Smooth muscle cell (in vitro differentiated cells): ENCODE results near the gene ACOT11. TPM values are rescaled to one million over a fixed set of nuclear protein-coding genes. Genes with fewer than 3 reads are reported as not detected.

Experiments
- DNase-seq: peaks from one replicate; lab custom pipeline; 2025; ENCODE audit not compliant: unreplicated experiment; lab: John Stamatoyannopoulos, UW
- H2AFZ ChIP-seq: fragments of 200-600 bp; sonication (generic); 2 replicates; pipeline ENCODE4 v1.6.0; 2016; ENCODE audit warnings: antibody characterized with exemption, low read depth, mild to moderate bottlenecking
- H3F3A ChIP-seq: fragments of 200-600 bp; sonication (generic); 2 replicates; pipeline ENCODE4 v1.6.0; 2017; ENCODE audit warnings: antibody characterized with exemption, low read depth
- H3K27ac ChIP-seq: fragments of 200-600 bp; sonication (generic); 2 replicates; pipeline ENCODE4 v1.5.1; 2016; ENCODE audit warnings: low read depth, mild to moderate bottlenecking
- H3K27me3 ChIP-seq: fragments of 200-600 bp; sonication (generic); 2 replicates; pipeline ENCODE4 v1.6.1; 2016; ENCODE audit warnings: low read depth, mild to moderate bottlenecking
- H3K36me3 ChIP-seq: fragments of 200-600 bp; sonication (generic); 2 replicates; pipeline ENCODE4 v1.5.1; 2016; ENCODE audit warnings: low read depth
- H3K4me1 ChIP-seq: fragments of 200-600 bp; sonication (generic); 2 replicates; pipeline ENCODE4 v1.5.1; 2016; ENCODE audit warnings: low read depth
- H3K4me2 ChIP-seq: fragments of 200-600 bp; sonication (generic); 2 replicates; pipeline ENCODE4 v1.6.0; 2016; ENCODE audit warnings: mild to moderate bottlenecking
- H3K4me3 ChIP-seq: fragments of 200-600 bp; sonication (generic); 2 replicates; pipeline ENCODE4 v1.5.1; 2016; ENCODE audit warnings: mild to moderate bottlenecking
- H3K79me2 ChIP-seq: fragments of 200-600 bp; sonication (generic); 2 replicates; pipeline ENCODE4 v1.6.0; 2016; ENCODE audit warnings: low read depth, mild to moderate bottlenecking
- H3K9ac ChIP-seq: fragments of 200-600 bp; sonication (generic); 2 replicates; pipeline ENCODE4 v1.6.0; 2016; ENCODE audit warnings: low read depth
- H3K9me3 ChIP-seq: fragments of 200-600 bp; sonication (generic); replicated peaks from 2 replicates; pipeline ENCODE4 v1.5.1; 2016; ENCODE audit warnings: low read depth
- H4K20me1 ChIP-seq: fragments of 200-600 bp; sonication (generic); 2 replicates; pipeline ENCODE4 v1.6.0; 2016; ENCODE audit warnings: low read depth
- CTCF ChIP-seq: fragments of 200-600 bp; sonication (generic); IDR thresholded peaks from 2 replicates; pipeline ENCODE4 v1.5.1; 2017; ENCODE audit warnings: borderline replicate concordance, mild to moderate bottlenecking, antibody characterized with exemption; ENCODE audit not compliant: insufficient read depth, poor library complexity, severe bottlenecking
- WGBS: methylation state at CpG from one replicate; pipeline ENCODE4 v1.1.7; 2016; ENCODE audit warnings: low lambda C conversion rate; 5-methylcytosine and 5-hydroxymethylcytosine counted together
- polyA plus RNA-seq: library from polyadenylated mRNA; unstranded; fragments of >200 nt; fragmentation: Nextera tagmentation; extraction: Ambion mirVana; gene quantifications from 2 replicates; pipeline ENCODE4 v1.2.1, GENCODE V29; 2016
- total RNA-seq: library from RNA; depleted of rRNA; stranded (reverse); fragments of >200 nt; gene quantifications from 2 replicates; pipeline ENCODE4 v1.2.3, GENCODE V29; 2014

The ACOT11 gene
- total and polyA plus RNA-seq, 2 experiments from 2014 or later, result 1.6 to 4.8 TPM

GRCh38 chr1:54542120-54542961, 5.7 kb upstream of the ACOT11 start:
- no peaks in the 10 kb centered on the region for H3K9me3 ChIP-seq
- H3K4me1 ChIP-seq, result peaks cover 10% of the 10 kb centered on the region
- no peaks in the 10 kb centered on the region for H3K79me2 ChIP-seq
- peak overlapping the region; percentile 62 for H2AFZ ChIP-seq
- peak overlapping the region; percentile 89 for H3K27ac ChIP-seq
- peak overlapping the region; percentile 54 for H3K4me3 ChIP-seq
- H4K20me1 ChIP-seq, result no peaks in the 10 kb centered on the region
- peak overlapping the region; percentile 88 for H3K4me2 ChIP-seq
- H3K27me3 ChIP-seq, result no peaks in the 10 kb centered on the region
- peak overlapping the region; percentile 49 for H3K9ac ChIP-seq
- WGBS, result under 1% methylated on average over 43 of the region's 61 CpGs
- DNase-seq, result no peak
- peaks cover 13% of the 10 kb centered on the region for H3F3A ChIP-seq
- TF ChIP-seq CTCF, result no peak
- no peaks in the 10 kb centered on the region for H3K36me3 ChIP-seq

- Histone ChIP-seq H3K4me2 (peak overlapping the region; percentile 88), H3K27ac (peak overlapping the region; percentile 89), H3K4me3 (peak overlapping the region; percentile 54), H3K79me2 (no peaks in the 10 kb centered on the region), H2AFZ (peak overlapping the region; percentile 62), H3K9me3 (no peaks in the 10 kb centered on the region), H3K27me3 (no peaks in the 10 kb centered on the region), H3K36me3 (no peaks in the 10 kb centered on the region), H3K4me1 (peaks cover 10% of the 10 kb centered on the region), H3K9ac (peak overlapping the region; percentile 49), H4K20me1 (no peaks in the 10 kb centered on the region), H3F3A (peaks cover 13% of the 10 kb centered on the region)
- no peak for TF ChIP-seq CTCF
- no peak for DNase-seq
- 4% methylated on average over 12 of the region's 12 CpGs for WGBS
These were observed 5.0 kb upstream of the ACOT11 start for GRCh38 chr1:54542962-54543539.

GRCh38 chr1:54543729-54544496, 4.1 kb upstream of the ACOT11 start:
- no peak overlapping the region for H3K4me3 ChIP-seq
- 62% methylated on average over 13 of the region's 13 CpGs for WGBS
- H3K9ac ChIP-seq, result peak overlapping the region; percentile 8
- no peak overlapping the region for H2AFZ ChIP-seq
- peak overlapping the region; percentile 88 for H3K4me2 ChIP-seq
- H3F3A ChIP-seq, result peaks cover 13% of the 10 kb centered on the region
- no peaks in the 10 kb centered on the region for H4K20me1 ChIP-seq
- no peaks in the 10 kb centered on the region for H3K36me3 ChIP-seq
- peak overlapping the region; percentile 89 for H3K27ac ChIP-seq
- DNase-seq, result no peak
- H3K79me2 ChIP-seq, result no peaks in the 10 kb centered on the region
- H3K9me3 ChIP-seq, result no peaks in the 10 kb centered on the region
- no peak for TF ChIP-seq CTCF
- no peaks in the 10 kb centered on the region for H3K27me3 ChIP-seq
- H3K4me1 ChIP-seq, result peaks cover 10% of the 10 kb centered on the region
